C4-2B (cell line): ENCODE results near the gene CCDC92.

Experiments used
- CTCF ChIP-seq: fragments of 450-650 bp; conservative IDR thresholded peaks from 2 replicates; pipeline ENCODE4 v1.5.1; 2017; ENCODE audit warnings: mild to moderate bottlenecking
- ZFX ChIP-seq: fragments of 450-650 bp; IDR thresholded peaks from 2 replicates; pipeline ENCODE4 v1.6.1; 2017

GRCh38 chr12:123958462-123958861, 14.2 kb downstream of the CCDC92 start:
- TF ChIP-seq CTCF (no peak), ZFX (no peak)
